GDM1 (cell line): ENCODE measurements around the gene SYTL5.
"Not testable (repeated sequence)": the region's sequence is repeated elsewhere in the genome, so short reads cannot be mapped to it uniquely, and the experiment has no call there.

ENCODE experiments used
- DNase-seq: peaks from one replicate; lab custom pipeline; 2025; lab: John Stamatoyannopoulos, UW

SYTL5 gene

GRCh38 chrX:38006291-38006690 is at the start of gene SYTL5:
TSS of gene SYTL5 (plus strand) at chrX:38006553. CDS start at chrX:38033890, 27,337 bp downstream.
- no peak for DNase-seq

- no peak for DNase-seq
Observed at GRCh38 chrX:37958525-37959211, 47.7 kb upstream of the SYTL5 start.

GRCh38 chrX:37959212-37960021 is 46.9 kb upstream of the SYTL5 start:
- no peak for DNase-seq

GRCh38 chrX:37961118-37961517 is 45.2 kb upstream of the SYTL5 start:
- no peak for DNase-seq

- no peak for DNase-seq
Observed at GRCh38 chrX:37967714-37968113, 38.6 kb upstream of the SYTL5 start.

GRCh38 chrX:37975421-37975820 is 30.9 kb upstream of the SYTL5 start:
- no peak for DNase-seq

- DNase-seq, result no peak
Observed at GRCh38 chrX:37976153-37976552, 30.2 kb upstream of the SYTL5 start.

GRCh38 chrX:37984880-37985279 is 21.5 kb upstream of the SYTL5 start:
- DNase-seq, result no peak

- DNase-seq, result no peak
Observed at GRCh38 chrX:37986893-37987292, 19.5 kb upstream of the SYTL5 start.

- no peak for DNase-seq
Observed at GRCh38 chrX:37989304-37989703, 17.0 kb upstream of the SYTL5 start.

GRCh38 chrX:37991303-37991702 is 15.1 kb upstream of the SYTL5 start:
- DNase-seq, result not testable (repeated sequence)

- DNase-seq, result no peak
Observed at GRCh38 chrX:37993176-37993575, 13.2 kb upstream of the SYTL5 start.

- DNase-seq, result peak; percentile 18
Observed at GRCh38 chrX:37993837-37994619, 12.3 kb upstream of the SYTL5 start.

GRCh38 chrX:37995428-37995827 is 10.9 kb upstream of the SYTL5 start:
- no peak for DNase-seq

GRCh38 chrX:37997096-37997495 is 9.3 kb upstream of the SYTL5 start:
- no peak for DNase-seq

- DNase-seq, result no peak
Observed at GRCh38 chrX:37998586-37999262, 7.6 kb upstream of the SYTL5 start.

- no peak for DNase-seq
Observed at GRCh38 chrX:38000706-38001105, 5.6 kb upstream of the SYTL5 start.

GRCh38 chrX:38004046-38004445 is 2.3 kb upstream of the SYTL5 start:
- DNase-seq, result no peak

- no peak for DNase-seq
Observed at GRCh38 chrX:38006778-38007177, 425 bp downstream of the SYTL5 start.

GRCh38 chrX:38008658-38009057 is 2.3 kb downstream of the SYTL5 start:
- DNase-seq, result no peak

- no peak for DNase-seq
Observed at GRCh38 chrX:38009641-38010040, 3.3 kb downstream of the SYTL5 start.

- no peak for DNase-seq
Observed at GRCh38 chrX:38018766-38019425, 12.5 kb downstream of the SYTL5 start.
